Stimulated activated CD4-positive, alpha-beta T cell treated with anti-CD3 and anti-CD28 coated beads, Interleukin-1b, Interleukin-23, amount 100 ng/mL, for 24 hours (primary cell): ENCODE measurements around the gene LRSAM1.

Source experiments
- DNase-seq, 4 experiments: peaks; one replicate each; pipeline ENCODE4 v3.0.0-alpha.2; 2020; ENCODE audit warnings: low read depth in 4 of 4, low spot score in 1 of 4

Gene LRSAM1

GRCh38 chr9:127495884-127496555 lies 44.7 kb downstream of the LRSAM1 start:
- no peak for DNase-seq

DNA sequence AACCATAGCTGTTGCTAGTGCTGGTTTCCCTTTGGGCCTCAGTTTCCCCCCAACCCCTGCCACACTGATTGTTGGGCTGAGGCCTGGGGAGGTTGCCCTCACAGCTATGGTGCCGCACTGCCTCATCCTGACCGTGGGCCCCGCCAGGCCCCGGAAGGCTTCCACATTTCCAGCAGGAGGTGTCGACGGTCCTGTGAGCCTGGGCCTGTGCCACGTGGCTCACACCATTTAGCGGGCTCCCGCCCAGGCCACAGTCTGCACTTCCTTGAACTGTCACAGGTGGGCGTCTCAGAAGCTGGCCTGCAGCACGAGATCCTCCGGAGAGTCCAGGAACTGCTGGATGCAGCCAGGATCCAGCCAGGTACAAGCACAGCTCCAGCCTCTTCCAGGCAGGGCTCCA lies 45.7 kb downstream of the LRSAM1 start:
- no peak for DNase-seq

- DNase-seq: no peak
Observed at GRCh38 chr9:127497656-127498290, 46.5 kb downstream of the LRSAM1 start.

- DNase-seq: no peak
Observed at GRCh38 chr9:127498298-127498697, 47.0 kb downstream of the LRSAM1 start.

DNA sequence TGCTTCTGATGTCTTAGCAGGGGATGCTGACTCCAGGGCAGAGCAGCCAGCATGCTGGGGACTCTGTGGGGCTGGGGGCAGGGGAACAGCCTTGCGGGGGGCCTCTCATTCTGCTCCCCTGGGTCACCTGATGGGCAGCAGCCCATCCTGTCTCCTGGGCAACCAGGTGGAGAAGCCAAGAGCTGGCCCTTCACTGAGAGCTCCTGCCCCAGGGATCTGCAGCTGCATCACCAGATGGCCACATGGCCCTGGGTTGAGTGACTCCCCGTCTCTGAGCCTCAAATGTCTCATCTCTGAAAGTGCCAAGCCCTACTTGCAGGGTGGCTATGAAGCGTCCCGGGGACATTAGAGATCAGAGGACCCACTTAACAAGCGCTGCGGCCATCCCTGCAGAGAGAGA lies 49.1 kb downstream of the LRSAM1 start:
- DNase-seq: no peak

DNA sequence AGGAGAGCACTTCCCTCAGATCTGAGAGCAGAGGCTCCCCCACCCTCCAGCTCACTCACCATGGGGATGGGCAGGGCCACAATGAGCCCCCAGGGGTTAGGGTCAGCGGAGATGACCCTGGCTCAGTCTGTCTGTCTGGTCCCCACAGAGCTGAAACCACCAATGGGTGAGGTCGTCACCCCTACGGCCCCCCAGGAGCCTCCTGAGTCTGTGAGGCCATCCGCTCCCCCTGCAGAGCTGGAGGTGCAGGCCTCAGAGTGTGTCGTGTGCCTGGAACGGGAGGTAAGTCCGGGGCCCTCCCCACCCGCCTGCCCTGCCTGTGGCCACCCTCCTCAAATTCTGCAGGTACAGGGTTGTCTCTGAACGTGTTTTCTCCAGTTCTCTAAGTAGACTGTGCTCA lies 49.6 kb downstream of the LRSAM1 start:
- no peak for DNase-seq

DNA sequence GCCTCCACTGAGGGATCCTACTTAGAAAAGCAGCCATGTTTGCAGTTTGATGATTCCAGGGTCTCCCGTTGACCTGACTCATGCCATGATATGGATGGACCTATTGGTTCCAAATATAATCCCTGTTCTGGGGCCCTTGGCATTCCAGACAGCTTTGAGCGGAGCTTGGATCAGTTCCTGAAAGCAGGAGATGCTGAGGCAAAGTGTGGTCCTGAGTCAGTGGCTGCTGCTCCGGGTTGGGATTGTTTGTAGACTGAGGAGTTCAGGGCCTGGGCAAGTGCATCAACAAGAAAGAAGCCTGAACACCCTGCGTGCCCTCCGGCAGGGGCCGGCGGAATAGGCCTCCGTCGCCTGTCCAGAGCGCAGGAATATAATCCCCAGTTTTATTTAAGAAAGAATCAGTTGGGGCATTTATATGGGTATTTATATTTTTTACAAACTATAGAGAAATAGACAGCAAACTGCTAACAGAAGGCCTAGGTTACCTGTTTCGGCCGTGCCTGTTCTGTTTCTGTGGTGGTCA lies 50.6 kb downstream of the LRSAM1 start:
- DNase-seq: no peak

GRCh38 chr9:127502706-127503378 lies 51.5 kb downstream of the LRSAM1 start:
- DNase-seq: no peak

DNA sequence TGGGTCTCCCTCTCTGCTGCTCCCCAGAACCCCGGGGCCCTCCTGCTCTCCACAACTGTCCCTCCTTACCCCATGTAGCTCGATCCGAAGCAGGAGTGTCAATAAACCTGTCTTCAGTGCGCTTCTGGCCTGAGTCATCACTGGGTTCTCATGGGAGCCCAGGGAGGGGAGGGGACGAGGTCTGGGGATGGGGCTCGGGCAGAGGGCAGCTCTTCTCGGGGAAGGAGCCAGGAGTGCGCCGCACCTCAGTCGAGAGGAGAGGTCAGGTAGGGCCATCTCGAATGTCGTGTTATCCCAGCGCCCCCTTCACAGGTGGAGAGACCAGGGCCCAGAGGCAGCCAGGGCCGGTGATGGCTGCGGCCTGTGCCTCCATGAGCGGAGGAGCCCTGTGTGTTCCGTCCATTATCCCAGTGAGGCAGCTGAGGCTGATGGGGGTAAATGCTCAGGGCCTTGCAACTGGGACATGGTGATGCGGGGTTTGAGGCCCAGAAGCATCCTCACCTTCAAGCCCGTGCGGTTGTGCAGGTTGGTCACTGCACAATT lies 52.1 kb downstream of the LRSAM1 start:
- DNase-seq: no peak

GRCh38 chr9:127503947-127504886 lies 52.9 kb downstream of the LRSAM1 start:
- DNase-seq: peak; percentile 56 to 66 (median 62)

DNA sequence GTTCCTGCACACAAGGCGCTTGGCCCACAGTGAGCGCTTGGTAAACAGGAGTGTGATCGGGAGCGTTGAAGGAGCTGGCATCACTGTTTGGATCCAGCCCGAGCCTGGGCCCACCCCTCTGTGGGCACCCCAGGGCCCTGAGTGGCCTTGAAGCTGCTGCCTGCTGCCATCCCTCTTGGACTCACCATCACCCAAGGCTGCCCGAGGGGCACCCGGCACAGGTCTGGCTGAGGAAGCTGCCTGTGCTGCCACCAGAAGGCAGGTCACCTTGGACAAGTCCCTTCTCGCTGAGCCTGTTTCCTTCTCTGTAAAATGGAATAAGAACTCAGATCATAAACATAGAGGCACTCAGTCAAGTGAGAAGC lies 53.6 kb downstream of the LRSAM1 start:
- no peak for DNase-seq

- no peak for DNase-seq
Observed at GRCh38 chr9:127505396-127506116, 54.2 kb downstream of the LRSAM1 start.

GRCh38 chr9:127506117-127506813 lies 55.0 kb downstream of the LRSAM1 start:
- no peak for DNase-seq

DNA sequence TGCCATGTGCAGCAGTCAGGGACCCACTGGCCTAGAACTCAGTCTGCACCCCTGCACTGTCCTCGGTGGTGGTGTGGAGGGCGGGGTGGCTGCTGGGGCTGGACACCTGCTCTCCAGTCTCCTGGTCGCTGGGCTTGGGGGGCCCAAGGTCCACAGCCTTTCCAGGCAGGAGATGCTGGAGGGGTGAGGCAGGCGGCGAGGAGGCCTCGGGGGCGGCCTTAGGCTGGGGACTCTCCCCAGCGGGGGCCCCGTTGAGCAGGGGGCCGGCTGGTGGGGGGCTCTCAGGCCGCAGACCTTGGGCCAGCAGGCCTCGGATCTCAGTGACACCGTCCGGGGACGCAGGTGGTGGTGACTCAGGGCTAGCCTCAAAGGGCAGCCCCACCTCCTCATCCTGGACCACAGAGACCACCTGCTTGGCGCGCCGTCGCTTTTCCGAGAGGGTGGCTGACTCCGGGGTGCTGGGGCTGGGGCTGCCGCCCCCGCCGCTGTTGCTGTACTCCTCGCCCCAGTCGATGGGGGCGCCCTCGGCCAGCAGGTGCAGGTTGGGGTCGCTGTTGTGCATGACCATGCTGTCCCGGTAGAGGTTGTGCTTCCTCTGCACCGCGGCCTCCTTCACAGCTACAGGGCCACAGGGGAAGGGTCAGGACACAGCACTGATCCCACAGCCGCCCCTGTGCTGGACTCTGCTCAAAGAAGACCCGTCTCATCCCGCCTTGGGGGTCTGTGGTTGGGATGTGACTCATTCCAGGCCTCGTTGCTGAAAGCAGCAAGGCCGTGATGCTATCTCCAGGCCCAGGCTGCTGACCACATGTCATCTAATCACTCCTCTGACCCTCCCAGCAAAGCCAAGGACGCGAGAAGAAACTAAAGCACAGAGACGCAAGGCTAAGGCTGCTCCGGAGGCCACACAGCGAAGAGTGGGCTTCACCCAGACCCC lies 55.8 kb downstream of the LRSAM1 start:
- DNase-seq: no peak

DNA sequence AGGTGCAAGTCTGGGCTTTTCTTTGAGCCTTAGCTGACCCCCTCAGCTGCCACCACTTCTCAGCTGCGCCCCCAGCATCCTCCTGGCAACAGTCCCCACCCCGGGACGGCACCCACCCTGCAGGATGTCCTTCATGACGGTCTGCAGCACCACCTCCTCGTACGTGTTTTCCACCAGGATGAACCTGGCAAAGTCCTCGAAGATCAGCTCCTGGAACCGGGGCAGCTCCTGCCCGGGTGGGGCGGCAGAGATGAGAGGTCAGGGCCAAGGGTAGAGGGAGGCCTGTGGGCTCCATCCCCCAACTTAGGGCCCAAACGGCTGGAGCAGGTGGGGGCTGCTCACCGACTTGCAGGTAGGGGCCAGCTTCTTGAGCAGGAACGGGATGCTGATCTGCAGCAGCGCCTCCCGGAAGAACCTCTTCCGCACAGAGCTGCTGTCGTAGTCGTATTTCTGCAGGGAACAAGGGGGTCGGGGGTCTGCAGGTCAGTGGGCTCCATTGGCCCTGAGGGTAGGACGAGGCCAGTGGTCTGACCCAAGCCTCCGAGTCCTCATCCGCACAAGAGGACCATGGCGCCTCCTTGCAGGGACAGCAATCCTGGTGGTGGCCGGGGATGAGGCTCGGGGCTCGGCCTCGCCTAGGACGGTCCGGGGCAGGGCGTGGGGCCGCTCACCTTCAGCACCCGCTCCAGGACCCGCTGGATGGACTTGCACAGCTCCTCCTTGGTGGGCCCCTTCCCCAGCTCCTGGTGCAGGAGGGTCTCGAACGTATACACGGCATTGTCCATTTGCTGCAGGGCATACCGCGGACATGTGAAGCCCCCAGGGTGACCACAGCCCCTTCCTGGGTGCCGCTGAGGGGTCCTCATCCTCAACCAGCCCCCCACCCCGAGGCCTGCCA lies 56.7 kb downstream of the LRSAM1 start:
- no peak for DNase-seq

DNA sequence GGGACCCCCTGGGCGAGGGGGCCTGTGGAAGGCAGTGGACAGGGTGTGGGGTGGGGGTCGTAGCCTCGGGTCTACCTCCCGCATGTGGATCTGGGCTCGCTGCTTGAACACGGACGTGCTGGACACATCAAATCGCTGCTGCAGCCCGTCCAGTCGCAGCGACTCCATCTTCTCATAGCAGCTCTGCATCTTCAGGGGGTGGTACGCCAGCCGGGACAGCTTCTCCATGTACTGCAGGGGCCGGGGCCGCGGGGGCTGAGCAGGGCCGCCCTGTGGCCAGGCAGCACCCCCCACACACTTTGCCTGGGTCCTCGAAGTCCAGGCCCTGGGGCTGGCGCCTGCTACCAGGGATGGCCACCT lies 57.6 kb downstream of the LRSAM1 start:
- no peak for DNase-seq

DNA sequence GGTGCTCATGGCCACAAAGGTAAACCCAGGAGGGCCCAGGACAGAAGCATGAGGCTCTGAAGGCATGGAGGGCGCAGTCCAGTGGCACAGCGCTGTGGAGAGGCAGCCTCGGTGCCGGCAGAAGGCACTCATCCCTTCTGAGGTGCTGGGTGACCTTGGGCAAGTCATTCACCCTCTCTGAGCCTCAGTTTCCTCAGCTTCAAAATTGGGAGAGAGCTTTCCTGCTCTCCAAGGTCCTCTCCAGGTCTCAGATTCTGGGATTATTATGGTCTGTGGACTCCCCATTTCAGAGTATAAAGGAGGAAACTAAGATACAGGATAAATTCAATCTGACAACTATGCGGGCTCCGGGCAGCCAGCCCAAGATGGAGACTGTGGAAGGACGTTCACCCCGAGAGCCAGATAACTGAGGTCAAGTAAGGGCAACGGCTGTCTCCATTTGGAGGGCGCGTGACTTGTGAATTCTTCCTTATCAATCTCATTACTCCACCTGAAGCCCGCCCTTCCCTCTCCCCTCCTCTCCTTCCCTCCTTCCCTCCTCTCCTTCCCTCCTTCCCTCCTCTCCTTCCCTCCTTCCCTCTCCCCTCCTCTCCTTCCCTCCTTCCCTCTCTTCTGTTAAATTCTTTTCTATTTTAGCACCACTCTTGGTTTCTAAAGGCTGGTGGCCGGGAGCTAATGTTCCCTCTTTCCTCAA lies 58.1 kb downstream of the LRSAM1 start:
- no peak for DNase-seq
